HG03175 (cell line): ENCODE data around the gene ZNF544.

Source experiments
- ATAC-seq: cut with Tn5 transposase; IDR thresholded peaks from one replicate; pipeline ENCODE4 v1.9.1; 2021; ENCODE audit warnings: mild to moderate bottlenecking, moderate library complexity; ENCODE audit not compliant: unreplicated experiment

The ZNF544 gene

GRCh38 chr19:58228585-58229254 is at the start of gene ZNF544:
Gene ZNF544 (plus strand): TSS chr19:58228914. CDS start chr19:58244024, 15,110 bp downstream.
- ATAC-seq, result peak; percentile 89

- ATAC-seq, result no peak
These were observed 46.7 kb upstream of the ZNF544 start for GRCh38 chr19:58181902-58182576.

GRCh38 chr19:58182577-58182988 is 46.1 kb upstream of the ZNF544 start:
- no peak for ATAC-seq

GRCh38 chr19:58182989-58183816 is 45.5 kb upstream of the ZNF544 start, which contains the start of gene ZNF274:
Gene ZNF274 (plus strand): TSS chr19:58183061. CDS start chr19:58183966, 905 bp downstream.
- ATAC-seq, result peak; percentile 87

GRCh38 chr19:58183817-58184215 is 44.9 kb upstream of the ZNF544 start:
- ATAC-seq, result no peak

- no peak for ATAC-seq
These were observed 31.7 kb upstream of the ZNF544 start for GRCh38 chr19:58196901-58197616.

GRCh38 chr19:58203814-58204475 is 24.8 kb upstream of the ZNF544 start:
- no peak for ATAC-seq

- ATAC-seq, result no peak
These were observed 24.1 kb upstream of the ZNF544 start for GRCh38 chr19:58204566-58204965.

GRCh38 chr19:58209577-58209976 is 19.1 kb upstream of the ZNF544 start:
- no peak for ATAC-seq

- no peak for ATAC-seq
These were observed 16.2 kb upstream of the ZNF544 start for GRCh38 chr19:58212336-58213074.

- ATAC-seq, result no peak
These were observed 15.7 kb upstream of the ZNF544 start for GRCh38 chr19:58213075-58213369.

GRCh38 chr19:58217069-58217481 is 11.6 kb upstream of the ZNF544 start:
- ATAC-seq, result no peak

GRCh38 chr19:58217607-58218391 is 10.9 kb upstream of the ZNF544 start:
- no peak for ATAC-seq

GRCh38 chr19:58218899-58219298 is 9.8 kb upstream of the ZNF544 start:
- no peak for ATAC-seq

GRCh38 chr19:58227964-58228584 is 640 bp upstream of the ZNF544 start:
- no peak for ATAC-seq

GRCh38 chr19:58229255-58229639 is 533 bp downstream of the ZNF544 start:
- ATAC-seq, result no peak

- ATAC-seq, result no peak
These were observed 8.6 kb downstream of the ZNF544 start for GRCh38 chr19:58237324-58237723.

GRCh38 chr19:58243351-58243750 is 14.6 kb downstream of the ZNF544 start:
- ATAC-seq, result no peak

- ATAC-seq, result no peak
These were observed 20.2 kb downstream of the ZNF544 start for GRCh38 chr19:58248886-58249285.
